Transverse colon (tissue), 4 donors: ENCODE data around the gene INSIG2. TPM values are rescaled to one million over a fixed set of nuclear protein-coding genes. Genes with fewer than 3 reads are reported as not detected.
A peak's percentile ranks its signal among the peaks of the same experiment; 100 is the strongest.

Experiments
- DNase-seq: peaks from one replicate; pipeline ENCODE4 v3.0.0-alpha.2; 2019
- H3K27ac ChIP-seq, 4 donors: fragments of 200-600 bp; sonication (generic); 2 replicates each; pipeline ENCODE4 v1.5.1; 2016 to 2018; ENCODE audit warnings: inconsistent platforms in 4 of 4
- H3K27me3 ChIP-seq: fragments of 200-600 bp; sonication (generic); 2 replicates; pipeline ENCODE4 v1.5.1; 2017; ENCODE audit warnings: inconsistent platforms
- H3K36me3 ChIP-seq, 4 donors: fragments of 200-600 bp; sonication (generic); 2 replicates each; pipeline ENCODE4 v1.5.1; 2017 to 2019; ENCODE audit warnings: inconsistent platforms in 4 of 4
- H3K4me1 ChIP-seq, 4 donors: fragments of 200-600 bp; sonication (generic); 2 replicates each; pipeline ENCODE4 v1.5.1; 2017 to 2020; ENCODE audit warnings: inconsistent platforms in 4 of 4
- H3K4me3 ChIP-seq, 4 donors: fragments of 200-600 bp; sonication (generic); 1 replicate in 1 of 4; 2 replicates in 3 of 4; pipeline versions ENCODE4 v1.5.1 to v1.6.1; 2017 to 2019; ENCODE audit warnings: inconsistent platforms in 4 of 4
- H3K9me3 ChIP-seq, 2 donors: fragments of 200-600 bp; sonication (generic); 2 replicates each; pipeline ENCODE4 v1.5.1; 2017 to 2019; ENCODE audit warnings: inconsistent platforms in 2 of 2
- EP300 ChIP-seq: sonication (generic); formaldehyde crosslinking; IDR thresholded peaks from one replicate; pipeline ENCODE4 v1.6.1; 2017; ENCODE audit warnings: antibody characterized with exemption, low read depth
- POLR2A ChIP-seq: fragments of 450-650 bp; IDR thresholded peaks from one replicate; pipeline ENCODE4 v1.6.1; 2016; ENCODE audit warnings: antibody characterized with exemption, mild to moderate bottlenecking, moderate library complexity
- POLR2AphosphoS5 ChIP-seq, 3 donors: sonication (generic); formaldehyde crosslinking; IDR thresholded peaks; one replicate each; pipeline ENCODE4 v1.6.1; 2016; ENCODE audit warnings: antibody characterized with exemption in 3 of 3
- whole genome bisulfite sequencing, 2 donors: methylation state at CpG; one replicate each; pipeline ENCODE4 v1.1.5; 2018; ENCODE audit warnings: low coverage in 1 of 2; 5-methylcytosine and 5-hydroxymethylcytosine counted together
- in situ Hi-C, 4 donors: fragments of 200-750 bp; cut with MboI; loops; one replicate each; pipeline versions ENCODE4 v1.15.0 to v1.15.1; 2017; ENCODE audit warnings: low sequenced_read_pairs in 3 of 4, low pct_ligation_motif_present in 1 of 4, low pct_unique_long_range_greater_than_20kb in 1 of 4
- intact Hi-C: fragments of 100-400 bp; cut with DNase I; formaldehyde crosslinking; loops from one replicate; pipeline ENCODE4 v1.15.1; 2023; ENCODE audit warnings: low total_unique reads
- total RNA-seq, 4 donors: library from RNA; depleted of rRNA; stranded (reverse); fragments of >200 nt; gene quantifications; one replicate each; pipeline ENCODE4 v1.1.0, GENCODE V29; 2016
- TF ChIP-seq, protein P1 (sequence below), 5 experiments: fragments of 200-600 bp in 3 of 5; fragments of 450-650 bp in 2 of 5; sonication (generic) in 3 of 5; IDR thresholded peaks; 1 replicate in 2 of 5; 2 replicates in 3 of 5; pipeline ENCODE4 v1.5.1; 2016 to 2017; ENCODE audit warnings: antibody characterized with exemption in 5 of 5, inconsistent platforms in 3 of 5, mild to moderate bottlenecking in 2 of 5, moderate library complexity in 1 of 5

Gene INSIG2
- total RNA-seq = 10 to 100 TPM in 2 of 4 donors, 1 to 10 TPM in 1, under 1 TPM in 1; 1.00 to 19.5 (median 12.3) TPM

DNA sequence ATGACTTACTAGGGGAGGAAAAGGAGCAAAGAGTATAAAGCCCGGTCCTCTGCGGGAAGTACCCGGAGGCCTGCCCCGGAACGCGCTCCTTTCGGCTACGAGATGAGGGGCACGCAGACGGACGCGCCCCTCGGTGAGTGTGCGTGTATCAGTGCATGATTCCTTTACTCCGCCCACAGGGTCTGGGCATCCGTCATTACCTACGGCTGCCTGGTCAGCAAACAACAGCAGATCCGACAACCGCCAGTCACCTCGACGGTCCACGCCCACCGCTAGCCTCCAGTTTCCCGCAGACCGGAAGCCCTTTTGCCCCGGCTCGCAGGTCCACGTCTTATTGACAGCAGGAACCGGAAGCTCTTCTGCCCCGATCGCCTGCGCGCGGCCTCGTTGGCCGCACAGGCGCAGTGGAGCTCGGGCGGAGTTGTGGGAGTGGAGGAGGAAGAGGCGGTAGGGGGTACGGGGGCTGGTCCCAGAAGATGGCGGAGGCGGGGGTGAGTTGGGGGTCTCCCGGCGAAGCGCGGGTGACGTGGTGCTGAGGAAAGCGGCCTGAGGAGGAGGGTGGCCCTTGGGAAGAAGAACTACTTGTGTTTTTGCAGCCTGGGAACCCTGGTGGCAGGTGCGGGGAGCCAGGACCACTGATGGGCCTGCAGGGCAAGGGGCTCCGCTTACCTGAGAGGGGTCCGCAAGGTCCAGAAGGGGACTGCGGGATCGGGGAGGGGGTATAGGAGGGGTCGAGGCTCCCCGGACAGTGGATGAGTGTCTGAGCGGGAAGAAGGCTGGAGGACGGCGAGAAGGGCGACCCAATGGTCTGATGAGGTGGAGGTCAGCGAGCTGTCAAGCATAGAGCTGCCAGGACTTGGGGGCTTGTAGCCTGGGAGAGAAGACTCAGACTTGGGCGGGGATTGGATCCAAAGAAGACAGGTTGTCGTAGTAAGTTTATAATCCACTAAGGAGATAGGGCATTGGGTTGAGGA is at the start of gene INSIG2:
Gene INSIG2 (plus strand): TSS at position 421 of the 974 bp plus-strand sequence. CDS start 8,086 bp downstream, outside the sequence.
- Histone ChIP-seq H3K4me1 (peaks cover 0 to 24% (median 15%) of the 10 kb centered on the region in 4 donors), H3K36me3 (no peaks in the 10 kb centered on the region), H3K9me3 (no peaks in the 10 kb centered on the region), H3K27ac (peak within 1 kb of the TSS; percentile 77 to 84 (median 80)), H3K4me3 (peak within 1 kb of the TSS; percentile 68 to 91 (median 78)), H3K27me3 (no peaks in the 10 kb centered on the region)
- in situ Hi-C loops = no loop called here
- DNase-seq = peak; percentile 96
- intact Hi-C loops = no loop called here
- TF ChIP-seq, protein P1, sequence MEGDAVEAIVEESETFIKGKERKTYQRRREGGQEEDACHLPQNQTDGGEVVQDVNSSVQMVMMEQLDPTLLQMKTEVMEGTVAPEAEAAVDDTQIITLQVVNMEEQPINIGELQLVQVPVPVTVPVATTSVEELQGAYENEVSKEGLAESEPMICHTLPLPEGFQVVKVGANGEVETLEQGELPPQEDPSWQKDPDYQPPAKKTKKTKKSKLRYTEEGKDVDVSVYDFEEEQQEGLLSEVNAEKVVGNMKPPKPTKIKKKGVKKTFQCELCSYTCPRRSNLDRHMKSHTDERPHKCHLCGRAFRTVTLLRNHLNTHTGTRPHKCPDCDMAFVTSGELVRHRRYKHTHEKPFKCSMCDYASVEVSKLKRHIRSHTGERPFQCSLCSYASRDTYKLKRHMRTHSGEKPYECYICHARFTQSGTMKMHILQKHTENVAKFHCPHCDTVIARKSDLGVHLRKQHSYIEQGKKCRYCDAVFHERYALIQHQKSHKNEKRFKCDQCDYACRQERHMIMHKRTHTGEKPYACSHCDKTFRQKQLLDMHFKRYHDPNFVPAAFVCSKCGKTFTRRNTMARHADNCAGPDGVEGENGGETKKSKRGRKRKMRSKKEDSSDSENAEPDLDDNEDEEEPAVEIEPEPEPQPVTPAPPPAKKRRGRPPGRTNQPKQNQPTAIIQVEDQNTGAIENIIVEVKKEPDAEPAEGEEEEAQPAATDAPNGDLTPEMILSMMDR (IDR thresholded peaks at IDR 0.05) = peak in 3 of 5 experiments; percentile 10 to 43 (median 40)
- peak; percentile 70 to 80 (median 78) for TF ChIP-seq POLR2AphosphoS5 (IDR thresholded peaks at IDR 0.05)
- peak; percentile 74 for TF ChIP-seq POLR2A
- no peak for TF ChIP-seq EP300
- WGBS, 2 donors = 1% methylated on average over 55 of the region's 63 CpGs; no CpG with 5 or more reads in 1 of the 2 donors

DNA sequence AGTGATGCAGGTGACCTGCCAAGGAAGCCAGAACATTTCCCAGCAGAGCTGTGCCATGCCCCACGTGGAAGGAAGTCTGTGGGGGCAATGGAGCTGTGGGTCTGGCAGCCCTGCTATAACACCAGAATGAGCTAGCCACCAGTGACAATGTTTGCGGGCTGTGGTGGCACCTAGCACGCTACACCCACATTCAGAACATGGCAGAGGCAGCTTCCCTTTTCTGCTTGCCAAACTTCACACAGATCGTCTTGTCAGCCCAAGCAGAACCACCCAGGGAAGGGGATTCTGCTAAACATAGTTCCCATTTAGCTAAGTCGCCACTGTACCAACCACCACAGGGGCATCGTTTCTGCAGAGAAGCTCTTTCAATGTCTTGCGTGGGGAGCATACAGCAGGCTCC is 47.4 kb upstream of the INSIG2 start:
- H3K27ac ChIP-seq = no peak overlapping the region
- no peaks in the 10 kb centered on the region for H3K4me1 ChIP-seq
- DNase-seq = no peak
- TF ChIP-seq POLR2AphosphoS5 (IDR thresholded peaks at IDR 0.05) = no peak
- no peak for TF ChIP-seq POLR2A
- no peak for TF ChIP-seq EP300
- TF ChIP-seq, protein P1 (IDR thresholded peaks at IDR 0.05) = no peak
- intact Hi-C loops = no loop called here
- no peaks in the 10 kb centered on the region for H3K36me3 ChIP-seq
- H3K4me3 ChIP-seq = no peak overlapping the region
- WGBS, 2 donors = 75% methylated on average over 7 of the region's 7 CpGs; no CpG with 5 or more reads in 1 of the 2 donors
- H3K27me3 ChIP-seq = peaks cover 27% of the 10 kb centered on the region
- peaks cover under 1 to 7% of the 10 kb centered on the region in 2 donors for H3K9me3 ChIP-seq
- in situ Hi-C loops = loop anchor here in 3 of 4 donors (25.0 kb wide), 1 partner anchor 821 kb away; no protein-coding TSS in a partner anchor

DNA sequence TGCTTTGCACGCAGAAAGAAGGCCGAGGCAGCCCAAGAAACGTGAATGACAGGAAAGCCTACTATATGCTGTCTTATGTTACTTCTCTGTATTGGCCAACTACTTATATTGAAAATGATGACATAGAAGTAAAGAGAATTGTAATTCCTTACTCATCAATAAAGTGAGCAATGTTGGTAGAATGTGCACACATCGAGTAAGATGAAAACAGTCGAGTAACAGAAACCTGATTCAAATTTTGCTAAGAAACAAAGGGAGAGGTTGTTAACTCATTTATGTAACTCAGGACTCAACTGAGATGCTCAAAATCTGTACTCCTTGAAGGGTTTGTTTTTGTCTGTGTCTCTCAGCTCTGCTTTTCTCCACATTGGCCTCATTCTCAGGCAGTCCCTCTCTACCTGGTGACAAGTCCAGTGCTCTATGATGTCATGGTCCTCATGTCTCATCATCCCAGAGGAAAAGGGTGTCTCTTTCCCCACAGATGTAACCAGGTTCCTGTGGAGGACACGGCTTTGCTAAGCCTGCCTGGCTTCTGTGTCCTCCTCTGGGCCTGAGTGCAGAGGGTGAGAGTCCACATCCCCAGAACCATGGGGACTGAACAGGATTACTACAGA is 44.1 kb upstream of the INSIG2 start:
- peaks cover 0 to 4% (median 0%) of the 10 kb centered on the region in 4 donors for H3K4me1 ChIP-seq
- H3K9me3 ChIP-seq = no peaks in the 10 kb centered on the region
- TF ChIP-seq POLR2A (no peak), EP300 (no peak), POLR2AphosphoS5 (IDR thresholded peaks at IDR 0.05) (no peak)
- TF ChIP-seq, protein P1 (IDR thresholded peaks at IDR 0.05) = no peak
- no peak overlapping the region for H3K4me3 ChIP-seq
- DNase-seq = no peak
- WGBS, 2 donors = 76 to 85% methylated on average over 5 to 6 of the region's 6 CpGs
- intact Hi-C loops (no loop called here), in situ Hi-C loops (loop anchor here in 3 of 4 donors (25.0 kb wide), 1 partner anchor 818 kb away; no protein-coding TSS in a partner anchor)
- no peaks in the 10 kb centered on the region for H3K36me3 ChIP-seq
- H3K27ac ChIP-seq = no peak overlapping the region
- H3K27me3 ChIP-seq = peaks cover 47% of the 10 kb centered on the region

DNA sequence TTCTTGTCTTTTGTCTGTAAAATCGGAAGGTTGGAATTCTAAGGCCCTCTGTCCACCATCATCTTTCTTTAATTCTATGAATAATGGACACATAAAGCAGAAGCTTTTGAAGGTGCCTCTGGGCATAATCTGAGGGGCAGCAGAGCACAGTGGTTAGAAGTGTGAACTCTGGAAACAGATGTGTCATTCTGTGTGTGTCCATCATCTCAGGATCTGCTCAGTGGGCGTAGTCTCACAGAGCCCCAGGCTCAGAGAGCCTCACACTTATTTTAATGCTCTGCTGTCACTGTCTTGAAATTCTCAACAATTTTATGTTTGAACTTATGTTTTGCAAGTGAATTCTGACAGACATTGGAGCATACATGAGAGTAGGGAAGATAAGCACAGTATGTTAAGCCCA is 43.4 kb upstream of the INSIG2 start:
- Histone ChIP-seq H3K27ac (no peak overlapping the region), H3K4me3 (no peak overlapping the region), H3K4me1 (peaks cover 0 to 4% (median 0%) of the 10 kb centered on the region in 4 donors), H3K9me3 (no peaks in the 10 kb centered on the region), H3K27me3 (peaks cover 47% of the 10 kb centered on the region), H3K36me3 (no peaks in the 10 kb centered on the region)
- no peak for DNase-seq
- in situ Hi-C loops (loop anchor here in 3 of 4 donors (25.0 kb wide), 1 partner anchor 817 kb away; no protein-coding TSS in a partner anchor), intact Hi-C loops (loop anchor here (5.0 kb wide), 1 partner anchor 812 kb away; no protein-coding TSS in a partner anchor)
- TF ChIP-seq POLR2A (no peak), EP300 (no peak), POLR2AphosphoS5 (IDR thresholded peaks at IDR 0.05) (no peak)
- TF ChIP-seq, protein P1 (IDR thresholded peaks at IDR 0.05) = no peak
- 82 to 93% methylated on average over 2 of the region's 2 CpGs for WGBS, 2 donors
